GM21825 (cell line): ENCODE data around the gene TNNI2.
"Not testable (repeated sequence)": the region's sequence is repeated elsewhere in the genome, so short reads cannot be mapped to it uniquely, and the experiment has no call there.

Source experiments
- ATAC-seq: cut with Tn5 transposase; IDR thresholded peaks from one replicate; pipeline ENCODE4 v1.9.1; 2021; ENCODE audit warnings: mild to moderate bottlenecking, moderate library complexity; ENCODE audit not compliant: unreplicated experiment

TNNI2 gene

GRCh38 chr11:1838426-1839144 lies at the start of gene TNNI2:
Gene TNNI2, plus strand, starts transcription at chr11:1838981. Its CDS starts 716 bp downstream, at chr11:1839697.
- no peak for ATAC-seq

DNA sequence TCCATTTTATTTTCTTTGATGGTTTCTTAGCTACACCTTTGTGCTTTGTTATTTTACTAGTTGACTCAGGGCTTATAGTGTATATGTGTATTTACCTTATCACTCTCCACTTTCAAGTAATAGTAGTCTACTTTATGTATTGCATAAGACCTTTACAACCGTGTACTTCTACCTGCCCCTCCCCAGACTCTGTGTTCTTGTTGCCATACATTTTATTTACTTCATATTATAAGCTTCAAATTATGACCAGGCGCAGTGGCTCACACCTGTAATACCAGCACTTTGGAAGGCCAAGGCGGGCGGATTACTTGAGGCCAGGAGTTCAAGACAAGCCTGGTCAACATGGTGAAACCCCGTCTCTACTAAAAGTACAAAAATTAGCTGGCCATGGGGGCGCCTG lies 46.9 kb upstream of the TNNI2 start:
- no peak for ATAC-seq

- no peak for ATAC-seq
Measured at GRCh38 chr11:1792461-1792860, 46.3 kb upstream of the TNNI2 start.

GRCh38 chr11:1793081-1793480 lies 45.7 kb upstream of the TNNI2 start:
- no peak for ATAC-seq

DNA sequence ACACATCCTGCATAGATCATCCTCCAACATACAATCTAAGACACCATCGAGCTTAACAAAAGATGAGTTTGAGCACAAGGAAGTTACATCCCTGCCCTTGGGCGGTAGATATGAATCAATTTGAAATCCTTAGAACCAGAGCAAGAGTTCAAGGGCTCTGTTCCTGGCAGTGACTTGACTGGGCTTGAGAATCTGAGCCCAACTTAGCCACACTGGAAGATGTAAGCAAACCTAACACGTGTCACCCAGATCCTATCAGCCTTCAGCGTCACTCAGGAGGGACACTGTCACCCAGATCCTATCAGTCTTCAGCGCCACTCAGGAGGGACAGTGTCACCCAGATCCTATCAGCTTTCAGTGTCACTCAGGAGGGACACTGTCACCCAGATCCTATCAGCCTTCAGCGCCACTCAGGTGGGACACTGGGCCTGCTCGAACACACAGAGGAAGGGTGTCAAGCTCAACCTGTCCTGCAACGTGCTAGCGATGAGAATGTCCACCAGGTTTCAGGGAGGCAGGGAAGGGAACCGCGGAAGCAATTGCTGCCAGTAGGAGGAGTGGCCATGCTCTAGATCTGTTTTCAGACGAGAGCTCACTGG lies 42.3 kb upstream of the TNNI2 start:
- no peak for ATAC-seq

DNA sequence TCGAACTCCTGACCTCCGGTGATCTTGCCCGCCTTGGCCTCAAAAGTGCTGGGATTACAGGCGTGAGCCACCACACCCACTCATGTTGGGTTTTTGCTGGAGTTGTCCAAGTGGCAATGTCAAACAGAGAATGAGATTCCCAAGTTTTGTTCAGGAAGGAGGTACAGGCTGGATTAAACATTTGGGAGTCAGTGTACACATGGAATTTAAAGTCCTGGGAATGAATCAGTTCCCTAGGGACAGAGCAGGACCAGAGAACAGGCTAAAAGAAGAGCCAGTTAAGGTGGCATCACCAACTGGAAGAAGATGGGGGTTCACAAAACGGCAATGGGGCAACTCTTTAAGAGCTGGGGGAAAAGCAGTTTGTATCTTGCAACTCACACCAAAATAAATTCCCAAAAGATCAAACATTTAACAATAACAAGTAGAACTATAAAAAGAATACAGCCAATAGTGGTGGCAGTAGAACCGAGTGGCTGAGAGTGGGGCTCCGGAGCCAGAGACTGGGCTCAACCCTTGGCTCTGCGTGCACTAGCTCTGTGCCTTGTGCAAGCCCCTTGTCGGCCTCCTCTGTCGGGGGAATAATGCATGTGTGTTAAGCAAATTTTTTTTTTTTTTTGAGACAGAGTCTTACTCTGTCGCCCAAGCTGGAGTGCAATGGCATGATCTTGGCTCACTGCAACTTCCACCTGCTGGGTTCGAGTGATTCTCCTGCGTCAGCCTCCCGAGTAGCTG lies 41.2 kb upstream of the TNNI2 start:
- ATAC-seq = no peak

GRCh38 chr11:1803246-1803645 lies 35.5 kb upstream of the TNNI2 start:
- no peak for ATAC-seq

DNA sequence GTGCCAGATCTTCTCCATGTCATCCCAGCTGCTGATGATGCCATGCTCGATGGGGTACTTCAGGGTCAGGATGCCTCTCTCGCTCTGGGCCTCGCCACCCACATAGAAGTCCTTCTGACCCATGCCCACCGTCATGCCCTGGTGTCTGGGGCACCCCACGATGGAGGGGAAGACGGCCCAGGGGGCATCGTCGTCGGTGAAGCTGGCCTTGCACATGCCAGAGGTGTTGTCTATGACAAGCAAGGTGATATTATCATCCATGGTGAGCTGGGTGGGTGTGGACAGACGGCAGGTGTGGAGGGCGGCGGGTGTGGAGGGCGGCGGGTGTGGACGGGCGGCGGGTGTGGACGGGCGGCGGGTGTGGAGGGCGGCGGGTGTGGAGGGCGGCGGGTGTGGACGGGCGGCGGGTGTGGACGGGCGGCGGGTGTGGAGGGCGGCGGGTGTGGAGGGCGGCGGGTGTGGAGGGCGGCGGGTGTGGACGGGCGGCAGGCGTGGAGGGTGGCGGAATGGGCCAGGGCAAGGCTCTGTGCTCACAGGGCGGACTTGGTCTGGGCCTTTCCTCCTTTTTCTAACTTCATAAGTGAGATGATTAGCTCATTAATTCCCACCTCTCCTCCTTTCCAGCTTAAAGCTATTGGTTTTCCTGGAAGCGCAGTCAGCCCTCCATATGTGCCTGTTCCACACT lies 34.8 kb upstream of the TNNI2 start:
- not testable (repeated sequence) for ATAC-seq

DNA sequence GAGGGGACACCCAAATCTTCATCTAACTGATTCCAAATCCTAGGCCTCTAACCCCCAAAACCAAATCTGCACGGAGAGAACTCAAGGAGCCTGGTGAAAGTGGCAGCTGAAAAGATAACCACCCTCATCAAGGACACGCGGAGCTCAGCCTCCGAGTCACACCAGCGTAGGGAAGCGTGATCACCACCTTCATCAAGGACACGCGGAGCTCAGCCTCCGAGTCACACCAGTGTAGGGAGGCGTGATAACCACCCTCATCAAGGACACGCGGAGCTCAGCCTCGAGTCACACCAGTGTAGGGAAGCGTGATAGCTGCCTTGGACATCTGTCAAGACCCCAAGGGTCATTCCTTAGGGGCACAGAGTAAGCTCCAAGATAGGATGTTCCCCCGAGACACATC lies 33.3 kb upstream of the TNNI2 start:
- ATAC-seq = no peak

GRCh38 chr11:1807264-1807995 lies 31.4 kb upstream of the TNNI2 start:
- no peak for ATAC-seq

DNA sequence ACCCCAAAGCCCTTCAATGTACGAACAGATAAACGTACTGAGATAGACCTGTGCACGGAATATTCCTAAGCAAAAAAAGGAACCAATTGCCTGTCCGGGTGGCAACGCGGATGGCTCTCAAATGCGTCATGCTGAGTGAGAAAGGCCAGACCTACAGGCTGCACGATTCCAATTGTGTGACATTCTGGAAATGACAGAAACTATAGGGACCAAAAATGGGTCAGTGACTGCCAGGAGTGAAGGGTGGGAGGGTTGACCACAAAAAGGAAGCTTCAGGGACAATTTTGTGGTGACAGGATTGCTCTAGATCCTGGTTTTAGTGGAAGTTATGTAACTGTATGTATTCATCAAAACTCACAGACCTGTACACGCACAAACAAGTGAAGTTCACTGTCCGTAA lies 28.0 kb upstream of the TNNI2 start:
- ATAC-seq = no peak

- no peak for ATAC-seq
Measured at GRCh38 chr11:1812274-1812673, 26.5 kb upstream of the TNNI2 start.

DNA sequence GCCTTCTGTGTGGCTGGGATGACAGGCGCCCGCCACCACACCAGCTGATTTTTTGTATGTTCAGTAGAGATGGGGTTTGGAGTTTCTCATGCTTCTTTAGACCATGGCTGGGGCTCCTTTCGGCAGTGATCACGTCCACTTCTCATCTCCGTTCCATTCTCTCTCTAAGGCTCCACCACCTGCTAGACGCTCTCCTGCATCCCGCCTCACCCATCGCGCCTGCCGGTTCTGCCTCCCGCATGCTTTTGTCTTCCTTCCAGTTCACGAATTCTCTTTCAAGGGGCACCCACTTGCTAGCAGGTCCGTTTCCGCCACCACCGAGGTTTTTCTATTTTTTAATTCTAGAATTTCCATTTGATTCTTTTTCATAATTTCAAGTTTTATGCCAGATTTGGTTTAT lies 26.0 kb upstream of the TNNI2 start:
- no peak for ATAC-seq

DNA sequence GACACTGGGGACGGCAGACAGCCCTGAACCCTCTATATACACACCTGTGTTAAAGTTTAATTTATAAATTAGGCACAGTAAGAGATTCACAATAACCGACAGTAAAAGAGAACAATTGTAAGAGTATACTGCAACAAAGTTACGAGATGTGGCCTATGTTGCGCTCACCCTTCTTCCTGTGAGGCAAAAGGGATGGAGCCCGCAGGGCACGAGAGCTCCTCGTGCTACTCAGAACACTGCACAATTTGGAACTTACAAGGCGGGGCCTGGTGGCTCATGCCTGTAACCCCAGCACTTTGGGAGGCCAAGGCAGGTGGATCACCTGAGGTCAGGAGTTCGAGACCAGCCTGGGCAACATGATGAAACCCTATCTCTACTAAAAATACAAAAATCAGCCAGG lies 25.4 kb upstream of the TNNI2 start:
- ATAC-seq = not testable (repeated sequence)

- ATAC-seq = no peak
Measured at GRCh38 chr11:1814691-1815090, 24.1 kb upstream of the TNNI2 start.

DNA sequence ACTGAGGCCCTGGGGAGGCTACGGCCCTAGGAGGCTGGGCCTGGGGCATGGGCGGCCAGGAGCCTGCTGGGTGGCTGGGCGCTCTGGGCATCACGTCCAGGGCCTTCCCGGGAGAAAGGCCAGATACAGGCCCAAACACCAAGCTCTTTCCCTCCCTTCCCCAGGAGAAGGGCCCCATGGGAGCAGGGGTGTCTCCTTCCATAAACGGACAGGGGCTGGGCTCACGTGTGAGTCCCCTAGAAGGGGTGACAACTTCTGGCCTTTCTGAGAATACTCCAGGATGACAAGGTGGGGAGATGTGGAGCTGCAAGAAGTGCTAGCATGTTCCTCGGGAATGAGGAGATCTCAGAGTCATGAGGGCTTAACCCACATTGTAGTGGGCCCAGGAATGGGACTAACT lies 23.5 kb upstream of the TNNI2 start:
- ATAC-seq = no peak

GRCh38 chr11:1815751-1816150 lies 23.0 kb upstream of the TNNI2 start:
- ATAC-seq = no peak

GRCh38 chr11:1817000-1817399 lies 21.8 kb upstream of the TNNI2 start:
- no peak for ATAC-seq

GRCh38 chr11:1817511-1817910 lies 21.3 kb upstream of the TNNI2 start:
- no peak for ATAC-seq

GRCh38 chr11:1819074-1819473 lies 19.7 kb upstream of the TNNI2 start:
- no peak for ATAC-seq
